A673 (cell line): Measurements from ENCODE around the gene ITPKC. TPM values are rescaled to one million over a fixed set of nuclear protein-coding genes. Genes with fewer than 3 reads are reported as not detected.

ENCODE experiments used
- BruUV-seq: library from RNA; stranded (reverse); fragments of 400-500 nt; replicated peaks from 2 replicates; lab custom pipeline; 2021; lab: Mats Ljungman, UMichigan
- CTCF ChIA-PET: fragments of 300-600 bp; sonication (Branson Sonifier 250); formaldehyde crosslinking; loops from one replicate; lab custom pipeline; 2022; ENCODE audit warnings: antibody characterized with exemption; lab: Charles Lee
- POLR2A ChIA-PET: fragments of 300-600 bp; sonication (Branson Sonifier 250); formaldehyde crosslinking; loops from one replicate; lab custom pipeline; 2022; ENCODE audit warnings: antibody characterized with exemption; ENCODE audit not compliant: low non-redundant PET; lab: Charles Lee
- DNase-seq: peaks from one replicate; pipeline ENCODE4 v3.0.0-alpha.2; 2015; ENCODE audit warnings: low spot score
- H3K27ac ChIP-seq: fragments of 200-600 bp; sonication (generic); 2 replicates; pipeline ENCODE4 v1.5.1; 2016; ENCODE audit warnings: mixed run types, low read depth, mild to moderate bottlenecking, mixed read lengths, antibody characterized with exemption, low read length; ENCODE audit not compliant: poor library complexity, severe bottlenecking
- H3K27me3 ChIP-seq: fragments of 200-600 bp; sonication (generic); replicated peaks from 2 replicates; pipeline ENCODE4 v1.6.1; 2017; ENCODE audit warnings: mixed run types, low read depth, mild to moderate bottlenecking, mixed read lengths, antibody characterized with exemption, low read length; ENCODE audit not compliant: insufficient read depth, poor library complexity
- H3K36me3 ChIP-seq: fragments of 200-600 bp; sonication (generic); 2 replicates; pipeline ENCODE4 v1.6.1; 2016; ENCODE audit warnings: mixed run types, mild to moderate bottlenecking, mixed read lengths, antibody characterized with exemption, low read length; ENCODE audit not compliant: insufficient read depth, poor library complexity, severe bottlenecking
- H3K4me1 ChIP-seq: fragments of 200-600 bp; sonication (generic); 2 replicates; pipeline ENCODE4 v1.6.1; 2017; ENCODE audit warnings: mixed run types, mild to moderate bottlenecking, mixed read lengths, antibody characterized with exemption, low read length; ENCODE audit not compliant: insufficient read depth, poor library complexity, severe bottlenecking
- H3K4me3 ChIP-seq: fragments of 200-600 bp; sonication (generic); 2 replicates; pipeline ENCODE4 v1.5.1; 2016; ENCODE audit warnings: low read depth, mixed run types, mild to moderate bottlenecking, mixed read lengths, low read length; ENCODE audit not compliant: poor library complexity, severe bottlenecking
- H3K9me3 ChIP-seq: fragments of 200-600 bp; sonication (generic); 2 replicates; pipeline ENCODE4 v1.6.1; 2016; ENCODE audit warnings: mixed run types, low read depth, mild to moderate bottlenecking, mixed read lengths, antibody characterized with exemption, low read length; ENCODE audit not compliant: poor library complexity, severe bottlenecking
- CTCF ChIP-seq: fragments of 300-800, 200-600 bp; sonication (generic); conservative IDR thresholded peaks from 2 replicates; pipeline ENCODE4 v1.5.1; 2017; ENCODE audit warnings: low read depth, mild to moderate bottlenecking, antibody characterized with exemption, low read length, moderate library complexity, mixed read lengths
- EZH2 ChIP-seq: fragments of 200-600 bp; sonication (generic); IDR thresholded peaks from 2 replicates; pipeline ENCODE4 v1.6.1; 2017; ENCODE audit warnings: borderline replicate concordance, low read depth, mild to moderate bottlenecking, mixed read lengths, antibody characterized with exemption, low read length; ENCODE audit not compliant: poor library complexity, severe bottlenecking
- intact Hi-C: fragments of 100-400 bp; cut with micrococcal nuclease; formaldehyde crosslinking; loops from one replicate; pipeline ENCODE4 v1.10.0; 2022; ENCODE audit not compliant: unreplicated experiment
- total RNA-seq: library from RNA; stranded (reverse); gene quantifications from 2 replicates; pipeline ENCODE4 v1.2.3, GENCODE V29; 2021

Gene ITPKC
- total RNA-seq, 1 experiment from 2014 or later, result 7.2 TPM

- H3K27ac ChIP-seq, result peak overlapping the region; percentile 80
- BruUV-seq, result no TSS peak
- H3K36me3 ChIP-seq, result peaks cover 3% of the 10 kb centered on the region
- peak overlapping the region; percentile 68 for H3K4me3 ChIP-seq
- POLR2A ChIA-PET, result no interaction called here
- intact Hi-C loops, result loop anchor here (10.0 kb wide), 1 partner anchor 89 kb away; no protein-coding TSS in a partner anchor
- DNase-seq, result no peak
- TF ChIP-seq CTCF, result no peak
- TF ChIP-seq EZH2, result no peak
- H3K27me3 ChIP-seq, result no peaks in the 10 kb centered on the region
- no peaks in the 10 kb centered on the region for H3K9me3 ChIP-seq
- CTCF ChIA-PET, result no interaction called here
- H3K4me1 ChIP-seq, result peaks cover 39% of the 10 kb centered on the region
Measured at GRCh38 chr19:40716031-40716481, 856 bp upstream of the ITPKC start.

- Histone ChIP-seq H3K36me3 (peaks cover 3% of the 10 kb centered on the region), H3K4me3 (peak overlapping the region; percentile 68), H3K9me3 (no peaks in the 10 kb centered on the region), H3K27ac (peak overlapping the region; percentile 80), H3K27me3 (no peaks in the 10 kb centered on the region), H3K4me1 (peaks cover 39% of the 10 kb centered on the region)
- intact Hi-C loops, result loop anchor here (10.0 kb wide), 1 partner anchor 87 kb away; no protein-coding TSS in a partner anchor
- CTCF ChIA-PET, result no interaction called here
- POLR2A ChIA-PET, result no interaction called here
- DNase-seq, result no peak
- TF ChIP-seq CTCF (no peak), EZH2 (no peak)
- no TSS peak for BruUV-seq
Measured at GRCh38 chr19:40717325-40717879, 490 bp downstream of the ITPKC start.

- H3K27ac ChIP-seq, result peak overlapping the region; percentile 60
- H3K9me3 ChIP-seq, result no peaks in the 10 kb centered on the region
- H3K4me3 ChIP-seq, result peak overlapping the region; percentile 68
- CTCF ChIA-PET, result no interaction called here
- no peaks in the 10 kb centered on the region for H3K27me3 ChIP-seq
- H3K4me1 ChIP-seq, result peaks cover 39% of the 10 kb centered on the region
- BruUV-seq, result TSS peak; percentile 25
- intact Hi-C loops, result loop anchor here (10.0 kb wide), 1 partner anchor 87 kb away; no protein-coding TSS in a partner anchor
- DNase-seq, result peak; percentile 28
- POLR2A ChIA-PET, result no interaction called here
- TF ChIP-seq CTCF (no peak), EZH2 (no peak)
- H3K36me3 ChIP-seq, result no peaks in the 10 kb centered on the region
Measured at GRCh38 chr19:40717880-40718773, 1.2 kb downstream of the ITPKC start.
